GM19463 (cell line): Measurements from ENCODE around the gene SLC35F3.
"Not testable (repeated sequence)": the region's sequence is repeated elsewhere in the genome, so short reads cannot be mapped to it uniquely, and the experiment has no call there.

Experiments used
- ATAC-seq: cut with Tn5 transposase; IDR thresholded peaks from one replicate; pipeline ENCODE4 v1.9.1; 2021; ENCODE audit warnings: mild to moderate bottlenecking, moderate library complexity; ENCODE audit not compliant: unreplicated experiment

SLC35F3 gene

GRCh38 chr1:233904633-233905415 is at the start of gene SLC35F3:
Gene SLC35F3 (plus strand): TSS chr1:233904676.
- no peak for ATAC-seq

- ATAC-seq, result no peak
These were observed 45.0 kb upstream of the SLC35F3 start for GRCh38 chr1:233859446-233859845.

- ATAC-seq, result no peak
These were observed 40.5 kb upstream of the SLC35F3 start for GRCh38 chr1:233863901-233864545.

GRCh38 chr1:233864578-233864977 is 39.9 kb upstream of the SLC35F3 start:
- no peak for ATAC-seq

GRCh38 chr1:233865216-233865615 is 39.3 kb upstream of the SLC35F3 start:
- ATAC-seq, result no peak

- ATAC-seq, result no peak
These were observed 38.6 kb upstream of the SLC35F3 start for GRCh38 chr1:233865902-233866301.

GRCh38 chr1:233867028-233867427 is 37.4 kb upstream of the SLC35F3 start:
- ATAC-seq, result no peak

- no peak for ATAC-seq
These were observed 36.0 kb upstream of the SLC35F3 start for GRCh38 chr1:233868461-233868860.

- ATAC-seq, result no peak
These were observed 34.8 kb upstream of the SLC35F3 start for GRCh38 chr1:233869680-233870079.

GRCh38 chr1:233873666-233874065 is 30.8 kb upstream of the SLC35F3 start:
- no peak for ATAC-seq

- no peak for ATAC-seq
These were observed 24.6 kb upstream of the SLC35F3 start for GRCh38 chr1:233879841-233880240.

- ATAC-seq, result no peak
These were observed 20.8 kb upstream of the SLC35F3 start for GRCh38 chr1:233883671-233884070.

GRCh38 chr1:233884461-233885151 is 19.9 kb upstream of the SLC35F3 start:
- no peak for ATAC-seq

- no peak for ATAC-seq
These were observed 19.1 kb upstream of the SLC35F3 start for GRCh38 chr1:233885196-233885920.

- ATAC-seq, result not testable (repeated sequence)
These were observed 13.3 kb upstream of the SLC35F3 start for GRCh38 chr1:233891151-233891550.

- peak; percentile 98 for ATAC-seq
These were observed 6.9 kb upstream of the SLC35F3 start for GRCh38 chr1:233897325-233898162.

- no peak for ATAC-seq
These were observed 3.0 kb upstream of the SLC35F3 start for GRCh38 chr1:233901495-233901894.

GRCh38 chr1:233905416-233906051 is 1.1 kb downstream of the SLC35F3 start:
- ATAC-seq, result no peak

GRCh38 chr1:233907151-233907550 is 2.7 kb downstream of the SLC35F3 start:
- no peak for ATAC-seq

GRCh38 chr1:233908092-233908491 is 3.6 kb downstream of the SLC35F3 start:
- no peak for ATAC-seq
